IPS-18c (cell line): Measurements from ENCODE around the gene NCS1.

Experiments used
- H3K4me3 ChIP-seq: 2 replicates; pipeline ENCODE4 v1.7.0; 2013; ENCODE audit warnings: low read depth, mild to moderate bottlenecking, low read length, moderate library complexity; ENCODE audit not compliant: insufficient read depth
- H3K9me3 ChIP-seq: one replicate; pipeline ENCODE4 v1.6.1; 2013; ENCODE audit warnings: mild to moderate bottlenecking, low read length, moderate library complexity; ENCODE audit not compliant: control insufficient read depth, insufficient read depth

The NCS1 gene

GRCh38 chr9:130214776-130215340 is 42.7 kb downstream of the NCS1 start:
- H3K9me3 ChIP-seq: no peaks in the 10 kb centered on the region
- no peak overlapping the region for H3K4me3 ChIP-seq

GRCh38 chr9:130215341-130216119 is 43.3 kb downstream of the NCS1 start:
- Histone ChIP-seq H3K4me3 (no peak overlapping the region), H3K9me3 (no peaks in the 10 kb centered on the region)

- Histone ChIP-seq H3K4me3 (no peak overlapping the region), H3K9me3 (no peaks in the 10 kb centered on the region)
Observed at GRCh38 chr9:130217838-130218237, 45.6 kb downstream of the NCS1 start.

- Histone ChIP-seq H3K9me3 (no peaks in the 10 kb centered on the region), H3K4me3 (no peak overlapping the region)
Observed at GRCh38 chr9:130219661-130220096, 47.5 kb downstream of the NCS1 start.

- Histone ChIP-seq H3K9me3 (no peaks in the 10 kb centered on the region), H3K4me3 (no peak overlapping the region)
Observed at GRCh38 chr9:130220352-130220751, 48.1 kb downstream of the NCS1 start.

GRCh38 chr9:130222833-130223232 is 50.6 kb downstream of the NCS1 start:
- Histone ChIP-seq H3K9me3 (peaks cover under 1% of the 10 kb centered on the region), H3K4me3 (no peak overlapping the region)

- H3K9me3 ChIP-seq: peaks cover 3% of the 10 kb centered on the region
- no peak overlapping the region for H3K4me3 ChIP-seq
Observed at GRCh38 chr9:130225071-130225470, 52.9 kb downstream of the NCS1 start.

GRCh38 chr9:130225586-130225985 is 53.4 kb downstream of the NCS1 start:
- Histone ChIP-seq H3K4me3 (no peak overlapping the region), H3K9me3 (peaks cover 3% of the 10 kb centered on the region)

GRCh38 chr9:130226112-130226511 is 53.9 kb downstream of the NCS1 start:
- H3K9me3 ChIP-seq: peaks cover 3% of the 10 kb centered on the region
- H3K4me3 ChIP-seq: no peak overlapping the region

- H3K9me3 ChIP-seq: peaks cover 3% of the 10 kb centered on the region
- H3K4me3 ChIP-seq: no peak overlapping the region
Observed at GRCh38 chr9:130227833-130228232, 55.6 kb downstream of the NCS1 start.

- Histone ChIP-seq H3K9me3 (peaks cover 3% of the 10 kb centered on the region), H3K4me3 (no peak overlapping the region)
Observed at GRCh38 chr9:130229759-130230158, 57.6 kb downstream of the NCS1 start.

GRCh38 chr9:130230631-130231030 is 58.4 kb downstream of the NCS1 start:
- H3K4me3 ChIP-seq: no peak overlapping the region

GRCh38 chr9:130232899-130233586 is 60.8 kb downstream of the NCS1 start:
- Histone ChIP-seq H3K9me3 (peaks cover under 1% of the 10 kb centered on the region), H3K4me3 (no peak overlapping the region)

More at GRCh38 chr9:130230631-130231030, 58.4 kb downstream of the NCS1 start:
- peaks cover 3% of the 10 kb centered on the region for H3K9me3 ChIP-seq

GRCh38 chr9:130233587-130233945 is 61.4 kb downstream of the NCS1 start:
- H3K4me3 ChIP-seq: no peak overlapping the region
- no peaks in the 10 kb centered on the region for H3K9me3 ChIP-seq

GRCh38 chr9:130234340-130235260 is 62.4 kb downstream of the NCS1 start:
- no peak overlapping the region for H3K4me3 ChIP-seq

GRCh38 chr9:130235558-130236435 is 63.6 kb downstream of the NCS1 start:
- H3K4me3 ChIP-seq: no peak overlapping the region
- H3K9me3 ChIP-seq: no peaks in the 10 kb centered on the region

More at GRCh38 chr9:130234340-130235260, 62.4 kb downstream of the NCS1 start:
- H3K9me3 ChIP-seq: no peaks in the 10 kb centered on the region
